ENCODE measurements around the gene TICAM1. TPM values are rescaled to one million over a fixed set of nuclear protein-coding genes. Genes with fewer than 3 reads are reported as not detected.
A peak's percentile ranks its signal among the peaks of the same experiment; 100 is the strongest.
"Not testable (repeated sequence)": the region's sequence is repeated elsewhere in the genome, so short reads cannot be mapped to it uniquely, and the experiment has no call there.

TICAM1 gene
- total RNA-seq, 1 donor from 2014 or later = 2.3 TPM

- DNase-seq (ENCODE audit: low read depth in 2 of 2) = not testable (repeated sequence)
These were observed 26.4 kb downstream of the TICAM1 start for GRCh38 chr19:4805140-4805539.

- peak; percentile 30 to 70 for DNase-seq (ENCODE audit: low read depth in 2 of 2)
These were observed 27.5 kb downstream of the TICAM1 start for GRCh38 chr19:4803736-4804695.

- DNase-seq (ENCODE audit: low read depth in 2 of 2) = no peak
These were observed 28.8 kb downstream of the TICAM1 start for GRCh38 chr19:4802711-4803110.

- DNase-seq (ENCODE audit: low read depth in 2 of 2) = no peak
These were observed 30.4 kb downstream of the TICAM1 start for GRCh38 chr19:4801085-4801619.

GRCh38 chr19:4800591-4801081 lies 30.9 kb downstream of the TICAM1 start:
- no peak for DNase-seq (ENCODE audit: low read depth in 2 of 2)

GRCh38 chr19:4795400-4795799 lies 36.1 kb downstream of the TICAM1 start:
- DNase-seq (ENCODE audit: low read depth in 2 of 2) = no peak

GRCh38 chr19:4794971-4795370 lies 36.5 kb downstream of the TICAM1 start:
- no peak for DNase-seq (ENCODE audit: low read depth in 2 of 2)

- DNase-seq (ENCODE audit: low read depth in 2 of 2) = not testable (repeated sequence)
These were observed 38.2 kb downstream of the TICAM1 start for GRCh38 chr19:4793278-4793677.

- DNase-seq (ENCODE audit: low read depth in 2 of 2) = not testable (repeated sequence)
These were observed 38.7 kb downstream of the TICAM1 start for GRCh38 chr19:4792866-4793195.

- DNase-seq (ENCODE audit: low read depth in 2 of 2) = not testable (repeated sequence)
These were observed 39.3 kb downstream of the TICAM1 start for GRCh38 chr19:4792019-4792865.

GRCh38 chr19:4791183-4792018 lies 40.1 kb downstream of the TICAM1 start, which contains the start of gene FEM1A:
TSS of gene FEM1A (plus strand) at chr19:4791734. CDS start at chr19:4791855, 121 bp downstream.
- DNase-seq (ENCODE audit: low read depth in 2 of 2) = peak; percentile 100

GRCh38 chr19:4786412-4787016 lies 45.0 kb downstream of the TICAM1 start:
- DNase-seq (ENCODE audit: low read depth in 2 of 2) = not testable (repeated sequence)

- no peak for DNase-seq (ENCODE audit: low read depth in 2 of 2)
These were observed 49.7 kb downstream of the TICAM1 start for GRCh38 chr19:4781801-4782200.

- no peak for DNase-seq (ENCODE audit: low read depth in 2 of 2)
These were observed 50.7 kb downstream of the TICAM1 start for GRCh38 chr19:4780860-4781259.

- DNase-seq (ENCODE audit: low read depth in 2 of 2) = not testable (repeated sequence)
These were observed 53.4 kb downstream of the TICAM1 start for GRCh38 chr19:4778124-4778523.

GRCh38 chr19:4776436-4777211 lies 54.9 kb downstream of the TICAM1 start:
- DNase-seq (ENCODE audit: low read depth in 2 of 2) = no peak

- no peak for DNase-seq (ENCODE audit: low read depth in 2 of 2)
These were observed 55.8 kb downstream of the TICAM1 start for GRCh38 chr19:4775627-4776152.

- no peak for DNase-seq (ENCODE audit: low read depth in 2 of 2)
These were observed 57.4 kb downstream of the TICAM1 start for GRCh38 chr19:4774136-4774535.

- no peak for DNase-seq (ENCODE audit: low read depth in 2 of 2)
These were observed 58.4 kb downstream of the TICAM1 start for GRCh38 chr19:4773047-4773640.

Measured in dermis microvascular lymphatic vessel endothelial cell (primary cell).